Endothelial cell of umbilical vein (primary cell): ENCODE results near the gene IL21. TPM values are rescaled to one million over a fixed set of nuclear protein-coding genes. Genes with fewer than 3 reads are reported as not detected.

Source experiments
- BruUV-seq: library from RNA; stranded (reverse); fragments of 400-500 nt; replicated peaks from 2 replicates; lab custom pipeline; 2021; lab: Mats Ljungman, UMichigan
- CTCF ChIA-PET: fragments of 300-600, 350-600 bp; sonication (Branson Sonifier 250); formaldehyde crosslinking; loops from one replicate; lab custom pipeline; 2021; ENCODE audit warnings: antibody characterized with exemption, inconsistent platforms; lab: Charles Lee
- POLR2A ChIA-PET: fragments of 300-600, 350-600 bp; sonication (Branson Sonifier 250); formaldehyde crosslinking; loops from one replicate; lab custom pipeline; 2021; ENCODE audit warnings: antibody characterized with exemption, inconsistent platforms; lab: Charles Lee
- DNase-seq: peaks from one replicate; pipeline ENCODE4 v3.0.0-alpha.2; 2011; ENCODE audit warnings: low read depth, low spot score
- FAIRE-seq: peaks from 2 replicates; lab custom pipeline; 2011; peaks lifted over from hg19 to GRCh38; lab: Jason Lieb, UNC
- H2AFZ ChIP-seq: 2 replicates; pipeline ENCODE4 v1.6.0; 2012; ENCODE audit warnings: low read depth, low read length, control low read depth, inconsistent platforms
- H3K27ac ChIP-seq: 2 replicates; pipeline ENCODE4 v1.5.1; 2011; ENCODE audit warnings: low read depth, mild to moderate bottlenecking, control low read depth, low read length, moderate library complexity; ENCODE audit not compliant: insufficient read depth
- H3K27me3 ChIP-seq, 2 experiments: 2 replicates each; pipeline versions ENCODE4 v1.6.0 to v1.6.1; 2011; ENCODE audit warnings: low read length in 2 of 2, mixed read lengths in 1 of 2; ENCODE audit not compliant: control insufficient read depth in 2 of 2, insufficient read depth in 2 of 2
- H3K36me3 ChIP-seq, 2 experiments: 2 replicates in 1 of 2; 3 replicates in 1 of 2; pipeline ENCODE4 v1.5.1; 2011; ENCODE audit warnings: low read length in 2 of 2, mild to moderate bottlenecking in 1 of 2, moderate library complexity in 1 of 2; ENCODE audit not compliant: control insufficient read depth in 2 of 2, insufficient read depth in 2 of 2; ENCODE audit errors: extremely low read depth in 1 of 2
- H3K4me1 ChIP-seq: 3 replicates; pipeline ENCODE4 v1.5.1; 2011; ENCODE audit warnings: mild to moderate bottlenecking, low read length; ENCODE audit not compliant: control insufficient read depth, insufficient read depth; ENCODE audit errors: extremely low read depth
- H3K4me2 ChIP-seq: 2 replicates; pipeline ENCODE4 v1.6.1; 2011; ENCODE audit warnings: low read length, control low read depth, mixed read lengths; ENCODE audit not compliant: insufficient read depth
- H3K4me3 ChIP-seq, 3 experiments: fragments of 200-600 bp in 1 of 3; sonication (generic), shearing (Covaris generic) in 1 of 3; replicated peaks in 1 of 3; 2 replicates each; pipeline ENCODE4 v1.5.1; 2011 to 2016; ENCODE audit warnings: control low read depth in 3 of 3, low read length in 3 of 3, mild to moderate bottlenecking in 2 of 3, inconsistent platforms in 1 of 3, low read depth in 1 of 3, moderate library complexity in 1 of 3; ENCODE audit not compliant: insufficient read depth in 1 of 3
- H3K79me2 ChIP-seq: 2 replicates; pipeline ENCODE4 v1.6.0; 2012; ENCODE audit warnings: low read length, inconsistent platforms; ENCODE audit not compliant: control insufficient read depth, insufficient read depth
- H3K9ac ChIP-seq: replicated peaks from 2 replicates; pipeline ENCODE3; 2011; ENCODE audit warnings: low read length, control low read depth; ENCODE audit not compliant: insufficient read depth; ENCODE audit errors: extremely low read depth
- H3K9me1 ChIP-seq: replicated peaks from 3 replicates; pipeline ENCODE4 v1.6.0; 2011; ENCODE audit warnings: mild to moderate bottlenecking, low read length; ENCODE audit not compliant: control insufficient read depth, insufficient read depth; ENCODE audit errors: extremely low read depth
- H3K9me3 ChIP-seq: replicated peaks from 2 replicates; pipeline ENCODE4 v1.5.1; 2012; ENCODE audit warnings: low read length, inconsistent platforms; ENCODE audit not compliant: control insufficient read depth, insufficient read depth
- H4K20me1 ChIP-seq: replicated peaks from 2 replicates; pipeline ENCODE3; 2011; ENCODE audit warnings: mild to moderate bottlenecking, low read length; ENCODE audit not compliant: control insufficient read depth, insufficient read depth; ENCODE audit errors: extremely low read depth
- CTCF ChIP-seq, 2 donors: IDR thresholded peaks; 1 replicate in 1 of 2; 2 replicates in 1 of 2; pipeline ENCODE4 v1.5.1; 2011; ENCODE audit warnings: low read length in 2 of 2, mild to moderate bottlenecking in 2 of 2, moderate library complexity in 2 of 2, control low read depth in 1 of 2, inconsistent platforms in 1 of 2, low read depth in 1 of 2; ENCODE audit not compliant: insufficient read depth in 1 of 2; ENCODE audit errors: extremely low read depth in 1 of 2
- EZH2 ChIP-seq: IDR thresholded peaks from 2 replicates; pipeline ENCODE4 v1.6.1; 2012; ENCODE audit warnings: borderline replicate concordance, low read depth, mild to moderate bottlenecking, moderate library complexity, low read length, inconsistent platforms; ENCODE audit not compliant: severe bottlenecking
- FOS ChIP-seq: IDR thresholded peaks from 2 replicates; pipeline ENCODE4 v1.6.1; 2011; ENCODE audit warnings: mild to moderate bottlenecking, low read length, moderate library complexity, borderline replicate concordance; ENCODE audit not compliant: insufficient read depth
- GATA2 ChIP-seq: IDR thresholded peaks from 2 replicates; pipeline ENCODE4 v1.7.0; 2011; ENCODE audit warnings: low read depth, mild to moderate bottlenecking, moderate library complexity, mixed read lengths, low read length; ENCODE audit not compliant: insufficient read length, insufficient read depth
- JUN ChIP-seq: IDR thresholded peaks from 2 replicates; pipeline ENCODE4 v1.6.1; 2011; ENCODE audit warnings: borderline replicate concordance, low read depth; ENCODE audit not compliant: insufficient read length, insufficient read depth
- MAX ChIP-seq: IDR thresholded peaks from 2 replicates; pipeline ENCODE4 v1.6.1; 2011; ENCODE audit not compliant: insufficient read depth, insufficient read length
- MYC ChIP-seq: IDR thresholded peaks from one replicate; pipeline ENCODE4 v1.6.1; 2011; ENCODE audit warnings: mild to moderate bottlenecking, low read depth, low read length
- POLR2A ChIP-seq: IDR thresholded peaks from 2 replicates; pipeline ENCODE4 v1.6.1; 2012; ENCODE audit warnings: low read depth, mild to moderate bottlenecking, control low read depth, low read length
- POLR2AphosphoS5 ChIP-seq: IDR thresholded peaks from 2 replicates; pipeline ENCODE4 v1.6.1; 2012; ENCODE audit warnings: low read depth, mild to moderate bottlenecking, control low read depth, low read length, moderate library complexity; ENCODE audit not compliant: insufficient read depth
- dilution Hi-C: fragments of 300-500 bp; cut with MboI; formaldehyde crosslinking; loops from one replicate; pipeline ENCODE4 v1.15.0; 2019; ENCODE audit warnings: low sequenced_read_pairs; ENCODE audit not compliant: extremely low pct_ligation_motif_present
- intact Hi-C: fragments of 100-400 bp; cut with micrococcal nuclease; formaldehyde crosslinking; loops from one replicate; pipeline ENCODE4 v1.10.0; 2022
- polyA plus RNA-seq, 4 experiments: library from polyadenylated mRNA; depleted of rRNA in 3 of 4; stranded (reverse) in 3 of 4; unstranded in 1 of 4; fragments of >200 nt; gene quantifications; 2 replicates each; pipeline versions ENCODE4 v1.2.1 to v1.2.3, GENCODE V29; 2011 to 2012; ENCODE audit warnings: missing spikeins in 1 of 4
- total RNA-seq: library from RNA; stranded (reverse); gene quantifications from 2 replicates; pipeline ENCODE4 v1.2.3, GENCODE V29; 2021

Gene IL21
- total and polyA plus RNA-seq, 2 donors (not counting 3 experiments of a cell fraction or from before 2014, with no cell fraction given): not detected

GRCh38 chr4:122643257-122643656 lies 22.4 kb upstream of the IL21 start:
- dilution Hi-C loops (no loop called here), intact Hi-C loops (no loop called here)
- Histone ChIP-seq H3K27ac (no peak overlapping the region), H3K27me3 (peaks cover 32 to 33% of the 10 kb centered on the region in 2 experiments), H3K9me1 (no peaks in the 10 kb centered on the region), H3K4me2 (no peak overlapping the region), H3K79me2 (no peaks in the 10 kb centered on the region), H2AFZ (no peak overlapping the region), H4K20me1 (no peaks in the 10 kb centered on the region), H3K9me3 (no peaks in the 10 kb centered on the region), H3K4me3 (no peak overlapping the region), H3K36me3 (no peaks in the 10 kb centered on the region), H3K9ac (no peak overlapping the region), H3K4me1 (no peaks in the 10 kb centered on the region)
- BruUV-seq: no TSS peak
- ChIA-PET POLR2A (no interaction called here), CTCF (interaction anchor here (1.2 kb wide), 1 partner anchor 72 kb away, joined by 3 read pairs; no protein-coding TSS in a partner anchor)
- DNase-seq (no peak), FAIRE-seq (no peak)
- TF ChIP-seq MAX: no peak
- no peak for TF ChIP-seq POLR2AphosphoS5
- no peak for TF ChIP-seq JUN
- no peak for TF ChIP-seq MYC
- TF ChIP-seq GATA2: no peak
- TF ChIP-seq CTCF (IDR thresholded peaks at IDR 0.05; ENCODE audit: extremely low read depth in 1 of 2, insufficient read depth in 1 of 2, low read depth in 1 of 2, low read length in 2 of 2): no peak
- TF ChIP-seq FOS: no peak
- no peak for TF ChIP-seq POLR2A
- TF ChIP-seq EZH2: no peak
